Caco-2 (cell line): ENCODE measurements around the gene PDZD7. TPM values are rescaled to one million over a fixed set of nuclear protein-coding genes. Genes with fewer than 3 reads are reported as not detected.
A peak's percentile ranks its signal among the peaks of the same experiment; 100 is the strongest.

ENCODE experiments used
- BruUV-seq: library from RNA; stranded (reverse); fragments of 400-500 nt; replicated peaks from 2 replicates; lab custom pipeline; 2021; lab: Mats Ljungman, UMichigan
- CTCF ChIA-PET: fragments of 300-600 bp; sonication (Branson Sonifier 250); formaldehyde crosslinking; loops from one replicate; lab custom pipeline; 2022; ENCODE audit warnings: antibody characterized with exemption; lab: Charles Lee
- POLR2A ChIA-PET: fragments of 300-600 bp; sonication (Branson Sonifier 250); formaldehyde crosslinking; loops from one replicate; lab custom pipeline; 2022; ENCODE audit warnings: antibody characterized with exemption; lab: Charles Lee
- DNase-seq, 2 experiments: peaks; one replicate each; pipeline versions ENCODE4 v3.0.0 to v3.0.0-alpha.2; 2020 to 2022
- H3K27me3 ChIP-seq: replicated peaks from 2 replicates; pipeline ENCODE4 v1.6.0; 2011; ENCODE audit warnings: low read length; ENCODE audit not compliant: control insufficient read depth, insufficient read depth
- H3K36me3 ChIP-seq: 2 replicates; pipeline ENCODE4 v1.5.1; 2011; ENCODE audit warnings: low read length; ENCODE audit not compliant: control insufficient read depth, insufficient read depth
- H3K4me1 ChIP-seq: fragments of 250-450 bp; sonication (Bioruptor Pico); 2 replicates; pipeline ENCODE4 v1.5.1; 2020; ENCODE audit warnings: mild to moderate bottlenecking
- H3K4me3 ChIP-seq: 2 replicates; pipeline ENCODE4 v1.5.1; 2011; ENCODE audit warnings: low read depth, mild to moderate bottlenecking, control low read depth, low read length
- H3K9me3 ChIP-seq: fragments of 250-450 bp; sonication (Bioruptor Pico); 2 replicates; pipeline ENCODE4 v1.5.1; 2020; ENCODE audit warnings: mild to moderate bottlenecking, moderate library complexity
- H3K27ac Mint-ChIP-seq: one replicate; pipeline ENCODE4 v1.8.0; 2022; ENCODE audit warnings: mixed read lengths; ENCODE audit not compliant: unreplicated experiment
- H3K27me3 Mint-ChIP-seq: one replicate; pipeline ENCODE4 v1.8.0; 2022; ENCODE audit warnings: mixed read lengths; ENCODE audit not compliant: insufficient read depth, unreplicated experiment
- H3K36me3 Mint-ChIP-seq: one replicate; pipeline ENCODE4 v1.8.0; 2022; ENCODE audit warnings: mild to moderate bottlenecking, mixed read lengths; ENCODE audit not compliant: insufficient read depth, unreplicated experiment
- H3K4me1 Mint-ChIP-seq: one replicate; pipeline ENCODE4 v1.8.0; 2022; ENCODE audit warnings: low read depth, mixed read lengths; ENCODE audit not compliant: unreplicated experiment
- H3K4me3 Mint-ChIP-seq: one replicate; pipeline ENCODE4 v1.8.0; 2022; ENCODE audit warnings: mild to moderate bottlenecking, moderate library complexity, mixed read lengths; ENCODE audit not compliant: unreplicated experiment
- H3K9me3 Mint-ChIP-seq: one replicate; pipeline ENCODE4 v1.8.0; 2022; ENCODE audit warnings: mixed read lengths; ENCODE audit not compliant: unreplicated experiment
- intact Hi-C: fragments of 100-400 bp; cut with micrococcal nuclease; formaldehyde crosslinking; loops from one replicate; pipeline ENCODE4 v1.10.0; 2022; ENCODE audit not compliant: unreplicated experiment
- total RNA-seq: library from RNA; stranded (reverse); gene quantifications from 2 replicates; pipeline ENCODE4 v1.2.3, GENCODE V29; 2022
- TF ChIP-seq, protein P1 (sequence below), 2 experiments: fragments of 200-600 bp in 1 of 2; IDR thresholded peaks; 1 replicate in 1 of 2; 2 replicates in 1 of 2; pipeline versions ENCODE4 v1.5.1 to v1.8.0; 2011 to 2022; ENCODE audit warnings: antibody characterized with exemption in 1 of 2, control low read depth in 1 of 2, inconsistent platforms in 1 of 2, low read depth in 1 of 2, low read length in 1 of 2, mild to moderate bottlenecking in 1 of 2, moderate library complexity in 1 of 2; ENCODE audit not compliant: insufficient read depth in 1 of 2, severe bottlenecking in 1 of 2, unreplicated experiment in 1 of 2

PDZD7 gene
- total RNA-seq, 1 experiment from 2014 or later, result 1.5 TPM

DNA sequence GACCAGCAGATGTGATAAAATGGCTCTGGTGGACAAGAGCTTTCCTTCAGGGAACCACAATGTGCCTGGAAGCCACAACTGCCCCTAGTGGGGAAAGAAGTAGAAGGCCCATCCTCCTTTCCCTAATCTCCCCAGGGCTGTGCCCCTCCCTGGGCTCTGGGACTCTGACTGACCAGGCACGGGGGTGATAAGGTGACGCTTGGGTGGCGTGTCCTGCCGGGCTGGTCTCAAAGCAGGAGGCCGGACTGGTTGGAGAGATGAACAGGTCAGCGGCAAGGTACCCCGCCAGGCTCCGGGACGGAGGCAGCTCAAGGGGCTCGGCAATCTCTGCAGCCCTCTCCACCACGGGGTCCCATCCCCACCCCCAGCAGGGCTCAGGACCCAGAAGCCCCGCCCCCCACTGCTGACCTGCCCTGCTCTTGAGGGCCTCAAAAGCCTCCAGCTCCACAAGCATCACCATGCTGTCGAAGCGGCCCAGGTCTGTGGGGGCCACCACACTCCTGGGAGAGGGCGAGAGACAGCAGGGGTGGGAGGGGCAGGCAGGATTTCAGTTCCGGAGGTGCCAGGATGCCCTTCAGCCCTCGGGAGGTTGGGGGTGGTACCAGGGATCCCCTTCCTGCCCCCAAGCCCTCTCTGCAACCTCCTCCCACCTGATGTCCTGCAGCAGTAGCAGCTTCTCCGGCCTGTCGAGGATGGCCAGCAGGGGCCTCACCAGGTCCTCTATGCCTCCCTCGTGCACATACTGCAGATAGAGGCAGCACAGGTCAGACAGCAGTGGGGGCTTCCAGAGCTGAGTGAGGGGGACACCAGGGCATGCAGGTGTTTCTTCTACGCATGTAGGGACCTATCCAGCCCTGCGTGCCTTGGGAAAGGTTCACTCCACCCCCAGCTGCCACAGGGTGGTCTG lies 19.2 kb downstream of the PDZD7 start:
- Histone ChIP-seq H3K36me3 (no peaks in the 10 kb centered on the region), H3K27me3 (no peaks in the 10 kb centered on the region), H3K9me3 (no peaks in the 10 kb centered on the region), H3K4me1 (no peaks in the 10 kb centered on the region), H3K4me3 (no peak overlapping the region)
- H3K36me3 Mint-ChIP-seq, result no peaks in the 10 kb centered on the region
- no peak overlapping the region for H3K27ac Mint-ChIP-seq
- no peak overlapping the region for H3K4me3 Mint-ChIP-seq
- peaks cover 15% of the 10 kb centered on the region for H3K4me1 Mint-ChIP-seq
- H3K9me3 Mint-ChIP-seq, result no peaks in the 10 kb centered on the region
- BruUV-seq, result no TSS peak
- intact Hi-C loops, result loop anchor here (5.0 kb wide), 3 partner anchors 79 to 449 kb away; no protein-coding TSS in a partner anchor
- TF ChIP-seq, protein P1, sequence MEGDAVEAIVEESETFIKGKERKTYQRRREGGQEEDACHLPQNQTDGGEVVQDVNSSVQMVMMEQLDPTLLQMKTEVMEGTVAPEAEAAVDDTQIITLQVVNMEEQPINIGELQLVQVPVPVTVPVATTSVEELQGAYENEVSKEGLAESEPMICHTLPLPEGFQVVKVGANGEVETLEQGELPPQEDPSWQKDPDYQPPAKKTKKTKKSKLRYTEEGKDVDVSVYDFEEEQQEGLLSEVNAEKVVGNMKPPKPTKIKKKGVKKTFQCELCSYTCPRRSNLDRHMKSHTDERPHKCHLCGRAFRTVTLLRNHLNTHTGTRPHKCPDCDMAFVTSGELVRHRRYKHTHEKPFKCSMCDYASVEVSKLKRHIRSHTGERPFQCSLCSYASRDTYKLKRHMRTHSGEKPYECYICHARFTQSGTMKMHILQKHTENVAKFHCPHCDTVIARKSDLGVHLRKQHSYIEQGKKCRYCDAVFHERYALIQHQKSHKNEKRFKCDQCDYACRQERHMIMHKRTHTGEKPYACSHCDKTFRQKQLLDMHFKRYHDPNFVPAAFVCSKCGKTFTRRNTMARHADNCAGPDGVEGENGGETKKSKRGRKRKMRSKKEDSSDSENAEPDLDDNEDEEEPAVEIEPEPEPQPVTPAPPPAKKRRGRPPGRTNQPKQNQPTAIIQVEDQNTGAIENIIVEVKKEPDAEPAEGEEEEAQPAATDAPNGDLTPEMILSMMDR (IDR thresholded peaks at IDR 0.05; ENCODE audit: insufficient read depth in 1 of 2, low read depth in 1 of 2, low read length in 1 of 2, severe bottlenecking in 1 of 2, unreplicated experiment in 1 of 2), result peak; percentile 45 to 60
- H3K27me3 Mint-ChIP-seq, result no peaks in the 10 kb centered on the region
- peak; percentile 68 for DNase-seq
- ChIA-PET POLR2A (no interaction called here), CTCF (interaction anchor here (0.6 to 2.2 kb wide), 13 partner anchors 9 to 477 kb away, joined by 3 to 40 read pairs (median 6); partner anchors contain the start of genes LZTS2, MRPL43, PDZD7 and SEMA4G)

DNA sequence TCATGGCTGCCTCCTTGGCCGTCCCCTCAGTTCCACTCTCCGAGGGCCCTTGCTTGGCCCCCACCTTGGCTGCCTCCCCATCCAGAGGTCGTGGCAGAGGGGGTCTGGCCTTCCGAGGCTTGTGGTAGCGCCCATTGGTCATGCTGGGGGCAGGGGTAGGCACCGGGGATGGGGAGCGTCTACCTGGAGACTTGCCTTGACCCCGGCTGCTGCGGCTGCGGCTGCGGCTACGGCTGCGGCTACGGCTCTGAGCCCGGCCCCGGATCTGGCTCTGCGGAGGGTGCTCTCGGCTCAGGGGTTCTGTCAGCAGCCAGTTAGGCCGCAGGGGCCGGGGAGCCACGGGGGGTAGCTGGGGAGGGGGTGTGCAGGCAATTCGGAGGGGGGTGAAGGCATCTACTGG lies 20.6 kb downstream of the PDZD7 start:
- ChIA-PET CTCF (interaction anchor here (2.2 kb wide), 1 partner anchor 13 kb away, joined by 40 read pairs; no protein-coding TSS in a partner anchor), POLR2A (interaction anchor here (0.6 kb wide), 1 partner anchor 37 kb away, joined by 3 read pairs; no protein-coding TSS in a partner anchor)
- Histone ChIP-seq H3K36me3 (peaks cover 2% of the 10 kb centered on the region; the same call in 1 of the 2 replicates), H3K9me3 (no peaks in the 10 kb centered on the region), H3K4me1 (no peaks in the 10 kb centered on the region), H3K4me3 (no peak overlapping the region), H3K27me3 (no peaks in the 10 kb centered on the region)
- peaks cover 1% of the 10 kb centered on the region for H3K36me3 Mint-ChIP-seq
- H3K4me1 Mint-ChIP-seq, result peaks cover 15% of the 10 kb centered on the region
- intact Hi-C loops, result loop anchor here (5.0 kb wide), 3 partner anchors 78 to 448 kb away; no protein-coding TSS in a partner anchor
- peak overlapping the region; percentile 45 for H3K27ac Mint-ChIP-seq
- no peak overlapping the region for H3K4me3 Mint-ChIP-seq
- TF ChIP-seq, protein P1 (IDR thresholded peaks at IDR 0.05; ENCODE audit: insufficient read depth in 1 of 2, low read depth in 1 of 2, low read length in 1 of 2, severe bottlenecking in 1 of 2, unreplicated experiment in 1 of 2), result no peak
- DNase-seq, result no peak
- BruUV-seq, result no TSS peak
- H3K9me3 Mint-ChIP-seq, result no peaks in the 10 kb centered on the region
- H3K27me3 Mint-ChIP-seq, result no peaks in the 10 kb centered on the region

DNA sequence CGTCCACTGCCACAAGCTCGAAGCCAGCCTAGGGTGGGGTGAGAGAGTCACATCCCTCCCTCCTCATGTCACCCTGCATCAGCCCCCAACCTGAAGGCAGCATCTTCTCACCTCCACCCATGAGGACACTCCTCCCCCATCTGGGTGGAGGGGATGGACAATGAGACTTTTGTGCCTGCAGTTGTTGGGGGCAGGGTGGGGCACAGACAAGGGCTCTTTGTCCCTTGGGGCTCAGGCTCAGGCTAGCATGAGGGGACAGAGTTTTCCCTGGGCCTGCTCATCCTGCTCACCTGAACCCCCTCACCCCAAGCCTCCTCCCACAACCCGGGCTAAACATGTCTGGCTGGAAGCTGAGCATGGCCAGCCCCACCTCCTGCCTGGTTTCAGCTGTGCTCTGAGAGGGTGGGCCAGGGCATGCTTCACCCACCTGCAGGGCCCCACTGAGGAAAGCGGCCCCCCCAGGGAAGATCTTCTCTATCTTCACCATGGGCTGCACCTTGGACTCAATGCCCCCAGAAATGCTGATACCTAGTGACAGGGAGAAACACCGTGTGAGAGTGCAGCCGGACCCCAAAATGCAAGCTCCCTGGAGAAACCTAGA lies 22.0 kb downstream of the PDZD7 start:
- no peak for DNase-seq
- H3K4me1 ChIP-seq, result no peaks in the 10 kb centered on the region
- Mint-ChIP-seq H3K4me1 (peaks cover 9% of the 10 kb centered on the region), H3K36me3 (peaks cover 6% of the 10 kb centered on the region), H3K4me3 (no peak overlapping the region), H3K27ac (no peak overlapping the region), H3K9me3 (no peaks in the 10 kb centered on the region), H3K27me3 (no peaks in the 10 kb centered on the region)
- no TSS peak for BruUV-seq
- H3K27me3 ChIP-seq, result no peaks in the 10 kb centered on the region
- H3K4me3 ChIP-seq, result no peak overlapping the region
- CTCF ChIA-PET, result no interaction called here
- TF ChIP-seq, protein P1 (IDR thresholded peaks at IDR 0.05; ENCODE audit: insufficient read depth in 1 of 2, low read depth in 1 of 2, low read length in 1 of 2, severe bottlenecking in 1 of 2, unreplicated experiment in 1 of 2), result no peak
- POLR2A ChIA-PET, result interaction anchor here (0.6 kb wide), 1 partner anchor 98 kb away, joined by 6 read pairs; no protein-coding TSS in a partner anchor
- no peaks in the 10 kb centered on the region for H3K9me3 ChIP-seq
- intact Hi-C loops, result no loop called here
- H3K36me3 ChIP-seq, result peaks cover 2% of the 10 kb centered on the region
